K562 (cell line): ENCODE measurements around the gene ZNF473. TPM values are rescaled to one million over a fixed set of nuclear protein-coding genes. Genes with fewer than 3 reads are reported as not detected.

Experiments used
- CTCF ChIP-seq, 3 experiments: IDR thresholded peaks in 2 of 3; conservative IDR thresholded peaks in 1 of 3; 2 replicates each; pipeline ENCODE4 v1.5.1; 2011 to 2012; ENCODE audit warnings: low read length in 3 of 3, mild to moderate bottlenecking in 3 of 3, control low read depth in 2 of 3, improper control_type of control experiment in 1 of 3, inconsistent platforms in 1 of 3, low read depth in 1 of 3, mixed read lengths in 1 of 3, moderate library complexity in 1 of 3; ENCODE audit not compliant: insufficient read depth in 2 of 3
- EP300 ChIP-seq: IDR thresholded peaks from 2 replicates; pipeline ENCODE4 v1.6.1; 2012; ENCODE audit warnings: low read length, improper control_type of control experiment
- ETS1 ChIP-seq: conservative IDR thresholded peaks from 2 replicates; pipeline ENCODE4 v1.6.1; 2011; ENCODE audit warnings: low read depth, mild to moderate bottlenecking, low read length; ENCODE audit not compliant: control insufficient read depth
- FUS ChIP-seq: fragments of 200-400 bp; formaldehyde crosslinking; optimal IDR thresholded peaks from 2 replicates; pipeline ENCODE3; 2017; ENCODE audit warnings: low read depth, low read length
- GABPA ChIP-seq: fragments of 200-800 bp; sonication (Bioruptor generic); conservative IDR thresholded peaks from 2 replicates; pipeline ENCODE4 v1.6.1; 2016; ENCODE audit warnings: low read depth, missing genetic modification characterization, missing compliant biosample characterization
- GMEB1 ChIP-seq: fragments of 250-450 bp; sonication (Bioruptor Pico); IDR thresholded peaks from 2 replicates; pipeline ENCODE4 v1.4.0; 2020; ENCODE audit warnings: mild to moderate bottlenecking
- KHSRP ChIP-seq: fragments of 450-650 bp; IDR thresholded peaks from 2 replicates; pipeline ENCODE4 v1.6.1; 2017
- MCM3 ChIP-seq: fragments of 450-650 bp; IDR thresholded peaks from 2 replicates; pipeline ENCODE4 v1.6.1; 2016
- PATZ1 ChIP-seq: fragments of 250-450 bp; sonication (Bioruptor Pico); IDR thresholded peaks from 2 replicates; pipeline ENCODE4 v1.5.0; 2020; ENCODE audit warnings: mild to moderate bottlenecking, borderline replicate concordance
- PYGO2 ChIP-seq: fragments of 450-650 bp; IDR thresholded peaks from 2 replicates; pipeline ENCODE4 v1.6.1; 2016; ENCODE audit warnings: mild to moderate bottlenecking, missing genetic modification characterization, moderate library complexity, missing compliant biosample characterization
- RBM25 ChIP-seq: fragments of 200-400 bp; formaldehyde crosslinking; IDR thresholded peaks from 2 replicates; pipeline ENCODE4 v1.6.1; 2018; ENCODE audit warnings: low read length, low read depth, moderate library complexity; ENCODE audit not compliant: severe bottlenecking
- RNF2 ChIP-seq: sonication (generic); IDR thresholded peaks from 2 replicates; pipeline ENCODE4 v1.6.1; 2016
- STAT5B ChIP-seq: fragments of 250-450 bp; sonication (Bioruptor Pico); IDR thresholded peaks from 2 replicates; pipeline ENCODE4 v1.8.0; 2021; ENCODE audit warnings: mild to moderate bottlenecking, inconsistent platforms
- TRIM28 ChIP-seq: fragments of 450-650 bp; IDR thresholded peaks from 2 replicates; pipeline ENCODE4 v1.6.1; 2017
- YY1 ChIP-seq, 3 experiments: IDR thresholded peaks; 2 replicates each; pipeline ENCODE4 v1.6.1; 2011; ENCODE audit warnings: low read length in 2 of 3, mild to moderate bottlenecking in 2 of 3, moderate library complexity in 2 of 3, borderline replicate concordance in 1 of 3, control low read depth in 1 of 3, low read depth in 1 of 3; ENCODE audit not compliant: insufficient read depth in 3 of 3, insufficient replicate concordance in 2 of 3, control insufficient read depth in 1 of 3, insufficient read length in 1 of 3; ENCODE audit errors: extremely low read depth in 1 of 3
- ZKSCAN8 ChIP-seq: fragments of 200-800 bp; sonication (Bioruptor generic); IDR thresholded peaks from 2 replicates; pipeline ENCODE4 v1.6.1; 2016; ENCODE audit warnings: missing genetic modification characterization, missing compliant biosample characterization
- ZNF785 ChIP-seq: fragments of 250-450 bp; sonication (Bioruptor Pico); IDR thresholded peaks from 2 replicates; pipeline ENCODE4 v1.4.0; 2020; ENCODE audit warnings: mild to moderate bottlenecking
- ZNF79 ChIP-seq: fragments of 250-450 bp; sonication (Bioruptor Pico); IDR thresholded peaks from 2 replicates; pipeline ENCODE4 v1.4.0; 2020; ENCODE audit warnings: low read depth, mild to moderate bottlenecking, moderate library complexity
- polyA plus RNA-seq, 8 experiments: library from polyadenylated mRNA; depleted of rRNA in 4 of 8; stranded (reverse) in 5 of 8; unstranded in 3 of 8; fragments of >200 nt; fragmentation: Nextera tagmentation in 2 of 8; fragmentation: Illumina TruSeq in 1 of 8; extraction: Ambion mirVana in 2 of 8; extraction: Trizol in 1 of 8; gene quantifications; 2 replicates each; pipeline versions ENCODE4 v1.2.1 to v1.2.3, GENCODE V29; 2011 to 2014; ENCODE audit warnings: inconsistent platforms in 1 of 8, missing spikeins in 1 of 8
- total RNA-seq, 7 experiments: library from RNA; depleted of rRNA in 6 of 7; stranded (reverse); fragments of >200 nt in 6 of 7; fragmentation: Illumina TruSeq in 2 of 7; extraction: Trizol in 2 of 7; gene quantifications; 2 replicates each; pipeline versions ENCODE4 v1.2.1 to v1.2.3, GENCODE V29; 2011 to 2021; ENCODE audit warnings: low replicate concordance in 1 of 7
- TF ChIP-seq, protein P1 (sequence below): fragments of 250-450 bp; sonication (Bioruptor Pico); IDR thresholded peaks from 2 replicates; pipeline ENCODE4 v1.8.0; 2021; ENCODE audit warnings: borderline replicate concordance, mild to moderate bottlenecking, moderate library complexity; ENCODE audit not compliant: poor library complexity, severe bottlenecking

ZNF473 gene
- total and polyA plus RNA-seq, 9 of the 15 experiments (the other 6 are each of a cell fraction or from before 2014, with no cell fraction given), result 8.2 to 34.0 (median 28.5) TPM

DNA sequence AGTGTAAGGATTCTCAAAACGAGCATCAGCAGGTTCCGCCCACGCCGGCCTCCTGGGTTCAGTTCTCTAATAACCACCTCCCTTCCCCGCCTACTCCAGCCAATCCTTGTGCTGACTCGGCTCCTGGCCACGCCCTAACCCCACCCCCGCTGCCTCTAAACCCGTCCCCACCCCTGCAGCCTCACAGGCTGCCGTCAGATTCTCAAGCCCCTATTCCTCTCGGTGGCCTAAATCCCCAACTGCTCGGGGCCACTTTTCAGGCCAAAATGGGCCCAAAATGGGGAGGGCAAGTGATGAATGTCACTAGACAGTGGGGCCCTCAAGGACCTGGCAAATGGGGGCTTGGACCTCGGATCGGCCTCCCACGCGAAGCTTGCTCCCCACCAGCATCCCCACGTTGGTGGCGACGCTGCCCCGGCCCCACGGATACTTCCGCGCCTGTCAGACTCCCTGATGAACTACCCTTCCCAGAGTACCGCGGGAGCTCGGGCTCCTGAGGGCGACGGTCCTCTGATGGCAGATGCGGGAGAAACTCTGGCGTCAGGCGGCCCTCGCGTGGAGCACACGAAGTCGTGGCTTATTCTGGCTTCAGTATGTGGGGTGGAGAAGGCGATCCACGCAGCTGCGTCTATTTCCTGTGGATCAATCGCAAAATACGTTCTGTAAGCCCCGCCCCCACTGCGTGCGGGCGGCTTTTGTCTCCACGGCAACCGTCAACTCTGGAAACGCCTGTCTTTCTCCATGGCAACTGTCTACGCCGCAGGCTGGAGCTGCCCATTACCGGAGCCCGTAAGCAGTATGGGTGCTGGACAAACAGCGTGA is 24.8 kb downstream of the ZNF473 start (continued):
- TF ChIP-seq PYGO2 (tag), result no peak
- TF ChIP-seq YY1 (IDR thresholded peaks at IDR 0.05; ENCODE audit: borderline replicate concordance in 1 of 3, control insufficient read depth in 1 of 3, extremely low read depth in 1 of 3, insufficient read depth in 3 of 3, insufficient read length in 1 of 3, insufficient replicate concordance in 2 of 3, low read depth in 1 of 3, low read length in 2 of 3), result peak in 1 of 3 experiments; percentile 6
- no peak; the same call in 1 of the 2 replicates for TF ChIP-seq GMEB1 (CRISPR knock-in tag)
- no peak for TF ChIP-seq FUS
- TF ChIP-seq ZNF79 (CRISPR knock-in tag), result no peak
- TF ChIP-seq, protein P1, sequence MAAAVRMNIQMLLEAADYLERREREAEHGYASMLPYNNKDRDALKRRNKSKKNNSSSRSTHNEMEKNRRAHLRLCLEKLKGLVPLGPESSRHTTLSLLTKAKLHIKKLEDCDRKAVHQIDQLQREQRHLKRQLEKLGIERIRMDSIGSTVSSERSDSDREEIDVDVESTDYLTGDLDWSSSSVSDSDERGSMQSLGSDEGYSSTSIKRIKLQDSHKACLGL (CRISPR knock-in tag), result no peak
- TF ChIP-seq EP300, result no peak
- TF ChIP-seq TRIM28, result no peak
- no peak for TF ChIP-seq RNF2
- no peak for TF ChIP-seq ZKSCAN8 (CRISPR knock-in tag)
- no peak for TF ChIP-seq ZNF785 (CRISPR knock-in tag)
- 0 out of 2 replicates have a peak, but pooled peaks have one; percentile 20 for TF ChIP-seq GABPA (tag)
- TF ChIP-seq KHSRP, result no peak
- TF ChIP-seq RBM25, result no peak
- no peak for TF ChIP-seq STAT5B (CRISPR knock-in tag)
- TF ChIP-seq CTCF (IDR thresholded peaks at IDR 0.05 in 2 of 3, conservative IDR thresholded peaks at IDR 0.05 in 1 of 3; ENCODE audit: insufficient read depth in 2 of 3, low read depth in 1 of 3, low read length in 3 of 3), result no peak
- 0 out of 2 replicates have a peak, but pooled peaks have one; percentile 24 for TF ChIP-seq ETS1
- TF ChIP-seq PATZ1, result no peak
- no peak for TF ChIP-seq MCM3
